H1 (cell line): ENCODE measurements around the gene LRRTM4. TPM values are rescaled to one million over a fixed set of nuclear protein-coding genes. Genes with fewer than 3 reads are reported as not detected.

Source experiments
- CTCF ChIA-PET: fragments of 300-600 bp; sonication (Branson Sonifier 250); formaldehyde crosslinking; loops from one replicate; lab custom pipeline; 2021; ENCODE audit not compliant: partially characterized antibody; lab: Charles Lee
- POLR2A ChIA-PET: fragments of 300-600 bp; sonication (Branson Sonifier 250); formaldehyde crosslinking; loops from one replicate; lab custom pipeline; 2021; ENCODE audit warnings: inconsistent platforms; ENCODE audit not compliant: partially characterized antibody; lab: Charles Lee
- DNase-seq, 2 experiments: peaks; one replicate each; pipeline versions ENCODE4 v3.0.0 to v3.0.0-alpha.2; 2010 to 2022; ENCODE audit warnings: low spot score in 2 of 2, low read depth in 1 of 2, mixed read lengths in 1 of 2
- FAIRE-seq: peaks from 2 replicates; lab custom pipeline; 2011; peaks lifted over from hg19 to GRCh38; lab: Jason Lieb, UNC
- H2AFZ ChIP-seq: 2 replicates; pipeline ENCODE4 v1.8.1; 2012; ENCODE audit warnings: low read length, inconsistent platforms
- H2AK5ac ChIP-seq: 2 replicates; pipeline ENCODE4 v1.6.1; 2013; ENCODE audit warnings: low read depth, low read length
- H2BK120ac ChIP-seq: replicated peaks from 2 replicates; pipeline ENCODE3; 2013; ENCODE audit warnings: low read depth, low read length, inconsistent platforms
- H2BK12ac ChIP-seq: 2 replicates; pipeline ENCODE4 v1.6.1; 2013; ENCODE audit warnings: low read depth, low read length
- H2BK15ac ChIP-seq: 2 replicates; pipeline ENCODE4 v1.6.1; 2013; ENCODE audit warnings: low read length
- H2BK20ac ChIP-seq: 2 replicates; pipeline ENCODE4 v1.6.1; 2013; ENCODE audit warnings: low read length
- H2BK5ac ChIP-seq: 2 replicates; pipeline ENCODE4 v1.6.1; 2013; ENCODE audit warnings: low read depth, low read length
- H3K14ac ChIP-seq: 2 replicates; pipeline ENCODE4 v1.6.1; 2013; ENCODE audit warnings: inconsistent platforms; ENCODE audit not compliant: insufficient read length
- H3K18ac ChIP-seq: 2 replicates; pipeline ENCODE4 v1.6.1; 2013; ENCODE audit warnings: low read length; ENCODE audit errors: extremely low read depth
- H3K23ac ChIP-seq: 2 replicates; pipeline ENCODE4 v1.6.1; 2013; ENCODE audit warnings: inconsistent platforms; ENCODE audit not compliant: insufficient read length
- H3K23me2 ChIP-seq: 2 replicates; pipeline ENCODE4 v1.6.1; 2013; ENCODE audit warnings: low read depth, low read length
- H3K27ac ChIP-seq: 2 replicates; pipeline ENCODE4 v1.6.1; 2011; ENCODE audit warnings: low read depth, low read length, inconsistent platforms
- H3K27me3 ChIP-seq, 4 experiments: replicated peaks in 1 of 4; 1 replicate in 1 of 4; 2 replicates in 3 of 4; pipeline versions ENCODE4 v1.6.1 to v1.8.1; 2011 to 2013; ENCODE audit warnings: low read length in 3 of 4, mild to moderate bottlenecking in 3 of 4, inconsistent platforms in 2 of 4, mixed read lengths in 2 of 4, moderate library complexity in 1 of 4; ENCODE audit not compliant: control insufficient read depth in 3 of 4, insufficient read depth in 3 of 4; ENCODE audit errors: extremely low read depth in 1 of 4
- H3K36me3 ChIP-seq, 4 experiments: 2 replicates each; pipeline versions ENCODE4 v1.6.1 to v1.8.1; 2011 to 2013; ENCODE audit warnings: mild to moderate bottlenecking in 4 of 4, low read length in 3 of 4, moderate library complexity in 2 of 4, control low read depth in 1 of 4, inconsistent platforms in 1 of 4; ENCODE audit not compliant: insufficient read depth in 4 of 4, control insufficient read depth in 2 of 4
- H3K4ac ChIP-seq: replicated peaks from 2 replicates; pipeline ENCODE3; 2013; ENCODE audit warnings: low read length, low read depth, mixed read lengths, inconsistent platforms; ENCODE audit not compliant: insufficient read length
- H3K4me1 ChIP-seq, 4 experiments: replicated peaks in 1 of 4; 1 replicate in 1 of 4; 2 replicates in 3 of 4; pipeline versions ENCODE4 v1.6.1 to v1.8.1; 2011 to 2013; ENCODE audit warnings: low read length in 3 of 4, inconsistent platforms in 2 of 4, mixed read lengths in 1 of 4; ENCODE audit not compliant: insufficient read depth in 4 of 4, control insufficient read depth in 3 of 4
- H3K4me2 ChIP-seq, 2 experiments: 2 replicates each; pipeline versions ENCODE4 v1.6.1 to v1.8.1; 2011 to 2013; ENCODE audit warnings: low read depth in 2 of 2, low read length in 2 of 2, control low read depth in 1 of 2, inconsistent platforms in 1 of 2, mild to moderate bottlenecking in 1 of 2; ENCODE audit not compliant: insufficient read depth in 1 of 2
- H3K4me3 ChIP-seq, 4 experiments: fragments of 200-600, 300-600 bp in 1 of 4; sonication (generic), shearing (Covaris generic), sonication (Bioruptor Twin) in 1 of 4; 2 replicates each; pipeline versions ENCODE4 v1.5.1 to v1.8.1; 2011 to 2016; ENCODE audit warnings: low read length in 4 of 4, low read depth in 3 of 4, control low read depth in 2 of 4, inconsistent platforms in 2 of 4, mild to moderate bottlenecking in 2 of 4, mixed read lengths in 1 of 4, moderate library complexity in 1 of 4; ENCODE audit not compliant: insufficient read depth in 2 of 4; ENCODE audit errors: extremely low read depth in 1 of 4
- H3K56ac ChIP-seq: replicated peaks from 2 replicates; pipeline ENCODE3; 2013; ENCODE audit warnings: low read depth, mild to moderate bottlenecking, mixed read lengths, low read length, inconsistent platforms; ENCODE audit not compliant: insufficient read length
- H3K79me1 ChIP-seq: 2 replicates; pipeline ENCODE4 v1.6.1; 2013; ENCODE audit warnings: low read depth, low read length, control low read depth
- H3K79me2 ChIP-seq, 2 experiments: 2 replicates each; pipeline versions ENCODE4 v1.6.1 to v1.8.1; 2012 to 2013; ENCODE audit warnings: low read length in 2 of 2, mild to moderate bottlenecking in 2 of 2, inconsistent platforms in 1 of 2; ENCODE audit not compliant: insufficient read depth in 2 of 2, control insufficient read depth in 1 of 2
- H3K9ac ChIP-seq, 4 experiments: replicated peaks in 1 of 4; 1 replicate in 1 of 4; 2 replicates in 3 of 4; pipeline versions ENCODE4 v1.6.1 to v1.8.1; 2011 to 2013; ENCODE audit warnings: low read depth in 3 of 4, low read length in 3 of 4, control low read depth in 2 of 4, mild to moderate bottlenecking in 2 of 4, moderate library complexity in 2 of 4, inconsistent platforms in 1 of 4; ENCODE audit errors: extremely low read depth in 1 of 4
- H3K9me3 ChIP-seq, 2 experiments: 2 replicates each; pipeline versions ENCODE4 v1.6.1 to v1.8.1; 2012 to 2013; ENCODE audit warnings: mild to moderate bottlenecking in 2 of 2, moderate library complexity in 2 of 2, control low read depth in 1 of 2, inconsistent platforms in 1 of 2, low read depth in 1 of 2, low read length in 1 of 2, mixed read lengths in 1 of 2; ENCODE audit not compliant: insufficient read depth in 2 of 2
- H4K20me1 ChIP-seq, 2 experiments: replicated peaks in 1 of 2; 2 replicates each; pipeline versions ENCODE3 to v1.8.1; 2011 to 2013; ENCODE audit warnings: inconsistent platforms in 2 of 2, low read length in 2 of 2, mild to moderate bottlenecking in 1 of 2; ENCODE audit not compliant: insufficient read depth in 2 of 2, control insufficient read depth in 1 of 2
- H4K5ac ChIP-seq: 2 replicates; pipeline ENCODE4 v1.6.1; 2013; ENCODE audit warnings: low read length, low read depth, mixed read lengths, inconsistent platforms; ENCODE audit not compliant: insufficient read length
- H4K8ac ChIP-seq: 2 replicates; pipeline ENCODE4 v1.8.0; 2013; ENCODE audit warnings: mild to moderate bottlenecking, moderate library complexity, low read length, inconsistent platforms; ENCODE audit not compliant: insufficient read depth; ENCODE audit errors: extremely low read depth
- H4K91ac ChIP-seq: replicated peaks from 2 replicates; pipeline ENCODE3; 2013; ENCODE audit warnings: low read length, mixed read lengths, inconsistent platforms; ENCODE audit not compliant: insufficient read length
- CBX5 ChIP-seq: fragments of 300-800, 300-1000 bp; sonication (generic); IDR thresholded peaks from 2 replicates; pipeline ENCODE4 v1.7.1; 2016; ENCODE audit warnings: antibody characterized with exemption, low read length, low read depth
- WGBS, 2 experiments: shearing (Covaris generic) in 1 of 2; methylation state at CpG; one replicate each; pipeline versions ENCODE4 v1.1.6 to v1.1.7; 2013 to 2015; ENCODE audit warnings: low lambda C conversion rate in 2 of 2, mixed read lengths in 2 of 2, inconsistent platforms in 1 of 2, low coverage in 1 of 2, missing lambda C conversion rate in 1 of 2; ENCODE audit not compliant: insufficient replicate concordance in 2 of 2, insufficient coverage in 1 of 2, insufficient read length in 1 of 2; ENCODE audit errors: extremely low coverage in 1 of 2, missing lambda C conversion rate in 1 of 2; 5-methylcytosine and 5-hydroxymethylcytosine counted together
- polyA plus RNA-seq, 7 experiments: library from polyadenylated mRNA; depleted of rRNA in 3 of 7; stranded (reverse) in 5 of 7; unstranded in 2 of 7; fragments of >200 nt in 5 of 7; fragments of 200-250 nt in 2 of 7; gene quantifications; 1 replicate in 5 of 7; 2 replicates in 1 of 7; 4 replicates in 1 of 7; pipeline versions ENCODE4 v1.2.1 to v1.2.3, GENCODE V29; 2011 to 2013; ENCODE audit warnings: missing spikeins in 2 of 7, mixed read lengths in 2 of 7
- total RNA-seq: library from RNA; stranded (reverse); fragmentation: NEBNext Ultra II Directional; extraction: Animal tissue kit (Norgen Biotek cat#: 25700); gene quantifications from 2 replicates; pipeline ENCODE4 v1.2.1, GENCODE V29; 2021
- TF ChIP-seq, protein P1 (sequence below), 3 experiments: IDR thresholded peaks; 1 replicate in 2 of 3; 2 replicates in 1 of 3; pipeline versions ENCODE4 v1.5.1 to v1.6.1; 2011; ENCODE audit warnings: low read length in 3 of 3, mild to moderate bottlenecking in 3 of 3, inconsistent platforms in 2 of 3, low read depth in 1 of 3, moderate library complexity in 1 of 3; ENCODE audit not compliant: insufficient read depth in 1 of 3; ENCODE audit errors: control extremely low read depth in 1 of 3

Gene LRRTM4
- total and polyA plus RNA-seq, 2 of the 8 experiments (the other 6 are each of a cell fraction or from before 2014, with no cell fraction given): 3.6 to 9.5 TPM

GRCh38 chr2:77470096-77470495 is 52.1 kb downstream of the LRRTM4 start:
- ChIA-PET CTCF (interaction anchor here (1.8 kb wide), 1 partner anchor 11 kb away, joined by 12 read pairs; no protein-coding TSS in a partner anchor), POLR2A (no interaction called here)
- Histone ChIP-seq H3K18ac (no peak overlapping the region), H2BK15ac (no peak overlapping the region), H2BK120ac (no peak overlapping the region), H3K14ac (no peak overlapping the region), H2AK5ac (no peak overlapping the region), H3K27ac (no peak overlapping the region), H4K5ac (no peak overlapping the region), H3K56ac (no peak overlapping the region), H4K91ac (no peak overlapping the region), H3K23me2 (no peaks in the 10 kb centered on the region), H3K4ac (no peak overlapping the region), H3K23ac (no peak overlapping the region), H2BK20ac (no peak overlapping the region), H3K36me3 (no peaks in the 10 kb centered on the region), H2BK5ac (no peak overlapping the region), H3K27me3 (no peaks in the 10 kb centered on the region), H4K8ac (no peak overlapping the region), H4K20me1 (no peaks in the 10 kb centered on the region), H3K9me3 (no peaks in the 10 kb centered on the region), H3K4me2 (no peak overlapping the region), H3K79me1 (no peaks in the 10 kb centered on the region), H3K9ac (no peak overlapping the region), H2BK12ac (no peak overlapping the region), H2AFZ (no peak overlapping the region), H3K4me1 (no peaks in the 10 kb centered on the region), H3K79me2 (no peaks in the 10 kb centered on the region), H3K4me3 (no peak overlapping the region)
- 84% methylated on average over 3 of the region's 3 CpGs; no CpG with 5 or more reads in 1 of the 2 experiments for WGBS, 2 experiments
- TF ChIP-seq, protein P1, sequence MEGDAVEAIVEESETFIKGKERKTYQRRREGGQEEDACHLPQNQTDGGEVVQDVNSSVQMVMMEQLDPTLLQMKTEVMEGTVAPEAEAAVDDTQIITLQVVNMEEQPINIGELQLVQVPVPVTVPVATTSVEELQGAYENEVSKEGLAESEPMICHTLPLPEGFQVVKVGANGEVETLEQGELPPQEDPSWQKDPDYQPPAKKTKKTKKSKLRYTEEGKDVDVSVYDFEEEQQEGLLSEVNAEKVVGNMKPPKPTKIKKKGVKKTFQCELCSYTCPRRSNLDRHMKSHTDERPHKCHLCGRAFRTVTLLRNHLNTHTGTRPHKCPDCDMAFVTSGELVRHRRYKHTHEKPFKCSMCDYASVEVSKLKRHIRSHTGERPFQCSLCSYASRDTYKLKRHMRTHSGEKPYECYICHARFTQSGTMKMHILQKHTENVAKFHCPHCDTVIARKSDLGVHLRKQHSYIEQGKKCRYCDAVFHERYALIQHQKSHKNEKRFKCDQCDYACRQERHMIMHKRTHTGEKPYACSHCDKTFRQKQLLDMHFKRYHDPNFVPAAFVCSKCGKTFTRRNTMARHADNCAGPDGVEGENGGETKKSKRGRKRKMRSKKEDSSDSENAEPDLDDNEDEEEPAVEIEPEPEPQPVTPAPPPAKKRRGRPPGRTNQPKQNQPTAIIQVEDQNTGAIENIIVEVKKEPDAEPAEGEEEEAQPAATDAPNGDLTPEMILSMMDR (IDR thresholded peaks at IDR 0.05; ENCODE audit: control extremely low read depth in 1 of 3, insufficient read depth in 1 of 3, low read depth in 1 of 3, low read length in 3 of 3): peak in 1 of 3 experiments; percentile 10; a peak in 1 of 4 replicates
- TF ChIP-seq CBX5: no peak
- no peak for FAIRE-seq
- DNase-seq: no peak
